ENCODE data around the gene SLC39A11. TPM values are rescaled to one million over a fixed set of nuclear protein-coding genes. Genes with fewer than 3 reads are reported as not detected.
"Not testable (repeated sequence)": the region's sequence is repeated elsewhere in the genome, so short reads cannot be mapped to it uniquely, and the experiment has no call there.

SLC39A11 gene
- total RNA-seq, 1 donor from 2014 or later: 5.5 TPM

- H3K9me3 Mint-ChIP-seq: no peaks in the 10 kb centered on the region
- no peaks in the 10 kb centered on the region for H3K36me3 ChIP-seq
- no peak overlapping the region for H3K4me3 Mint-ChIP-seq
- H3K36me3 Mint-ChIP-seq: no peaks in the 10 kb centered on the region
- peak; percentile 11 for DNase-seq (ENCODE audit: low spot score)
- H3K4me3 ChIP-seq: no peak overlapping the region
- peaks cover 7% of the 10 kb centered on the region for H3K4me1 ChIP-seq
- no peak overlapping the region for H3K27ac Mint-ChIP-seq
- H3K79me2 ChIP-seq (ENCODE audit: low read depth): no peaks in the 10 kb centered on the region
- no peaks in the 10 kb centered on the region for H3F3A ChIP-seq (ENCODE audit: low read depth)
- TF ChIP-seq EZH2phosphoT487 (IDR thresholded peaks at IDR 0.05): no peak
- no peak for TF ChIP-seq EZH2 (IDR thresholded peaks at IDR 0.05)
- no peak for TF ChIP-seq CTCF (IDR thresholded peaks at IDR 0.05)
- H3K4me1 Mint-ChIP-seq: peaks cover 18% of the 10 kb centered on the region
- H3K9me3 ChIP-seq (ENCODE audit: low read depth): no peaks in the 10 kb centered on the region
- H3K9ac ChIP-seq: no peak overlapping the region
- no peak overlapping the region for H3K27ac ChIP-seq
- no peak overlapping the region for H3K4me2 ChIP-seq
- H2AFZ ChIP-seq (replicated peaks): no peak overlapping the region
- peaks cover 5% of the 10 kb centered on the region for H3K27me3 Mint-ChIP-seq (ENCODE audit: insufficient read depth, low read depth)
- H4K20me1 ChIP-seq (ENCODE audit: low read depth): no peaks in the 10 kb centered on the region
- no peaks in the 10 kb centered on the region for H3K27me3 ChIP-seq
Measured at GRCh38 chr17:72775919-72776318, 316.6 kb downstream of the SLC39A11 start.

- H3K4me3 Mint-ChIP-seq: no peak overlapping the region
- DNase-seq (ENCODE audit: low spot score): no peak
- Histone ChIP-seq H3F3A (ENCODE audit: low read depth) (no peaks in the 10 kb centered on the region), H3K9me3 (ENCODE audit: low read depth) (no peaks in the 10 kb centered on the region), H3K36me3 (no peaks in the 10 kb centered on the region), H3K27ac (no peak overlapping the region), H4K20me1 (ENCODE audit: low read depth) (no peaks in the 10 kb centered on the region), H2AFZ (replicated peaks) (no peak overlapping the region), H3K4me1 (peaks cover 7% of the 10 kb centered on the region), H3K79me2 (ENCODE audit: low read depth) (no peaks in the 10 kb centered on the region), H3K4me2 (no peak overlapping the region), H3K9ac (no peak overlapping the region), H3K4me3 (no peak overlapping the region), H3K27me3 (no peaks in the 10 kb centered on the region)
- peaks cover 18% of the 10 kb centered on the region for H3K4me1 Mint-ChIP-seq
- H3K36me3 Mint-ChIP-seq: no peaks in the 10 kb centered on the region
- peaks cover 3% of the 10 kb centered on the region for H3K27me3 Mint-ChIP-seq (ENCODE audit: insufficient read depth, low read depth)
- H3K27ac Mint-ChIP-seq: no peak overlapping the region
- H3K9me3 Mint-ChIP-seq: peaks cover 2% of the 10 kb centered on the region
- TF ChIP-seq EZH2phosphoT487 (IDR thresholded peaks at IDR 0.05): no peak
- no peak for TF ChIP-seq EZH2 (IDR thresholded peaks at IDR 0.05)
- no peak for TF ChIP-seq CTCF (IDR thresholded peaks at IDR 0.05)
Measured at GRCh38 chr17:72775237-72775636, 317.3 kb downstream of the SLC39A11 start.

- no peaks in the 10 kb centered on the region for H3F3A ChIP-seq (ENCODE audit: low read depth)
- no peak overlapping the region for H3K9ac ChIP-seq
- no peak overlapping the region for H3K4me2 ChIP-seq
- H3K9me3 ChIP-seq (ENCODE audit: low read depth): no peaks in the 10 kb centered on the region
- Mint-ChIP-seq H3K9me3 (peaks cover 6% of the 10 kb centered on the region), H3K27ac (no peak overlapping the region), H3K36me3 (peaks cover 4% of the 10 kb centered on the region), H3K27me3 (ENCODE audit: insufficient read depth, low read depth) (peaks cover 5% of the 10 kb centered on the region), H3K4me3 (no peak overlapping the region), H3K4me1 (peaks cover 22% of the 10 kb centered on the region)
- peaks cover 7% of the 10 kb centered on the region for H3K4me1 ChIP-seq
- no peak overlapping the region for H2AFZ ChIP-seq (replicated peaks)
- H3K27me3 ChIP-seq: no peaks in the 10 kb centered on the region
- no peaks in the 10 kb centered on the region for H3K36me3 ChIP-seq
- H3K79me2 ChIP-seq (ENCODE audit: low read depth): no peaks in the 10 kb centered on the region
- no peak for DNase-seq (ENCODE audit: low spot score)
- H3K4me3 ChIP-seq: no peak overlapping the region
- no peaks in the 10 kb centered on the region for H4K20me1 ChIP-seq (ENCODE audit: low read depth)
- TF ChIP-seq EZH2 (IDR thresholded peaks at IDR 0.05) (no peak), EZH2phosphoT487 (IDR thresholded peaks at IDR 0.05) (no peak), CTCF (IDR thresholded peaks at IDR 0.05) (no peak)
- no peak overlapping the region for H3K27ac ChIP-seq
Measured at GRCh38 chr17:72774236-72774635, 318.3 kb downstream of the SLC39A11 start.

- not testable (repeated sequence) for H3K4me2 ChIP-seq; H2AFZ ChIP-seq (replicated peaks); H4K20me1 ChIP-seq (ENCODE audit: low read depth); H3K4me3 Mint-ChIP-seq; H3K4me3 ChIP-seq; H3K9me3 Mint-ChIP-seq; H3K27ac ChIP-seq; H3K36me3 Mint-ChIP-seq; H3K79me2 ChIP-seq (ENCODE audit: low read depth); H3K9me3 ChIP-seq (ENCODE audit: low read depth); DNase-seq (ENCODE audit: low spot score); H3K27ac Mint-ChIP-seq; H3K27me3 ChIP-seq; H3K27me3 Mint-ChIP-seq (ENCODE audit: insufficient read depth, low read depth); H3K9ac ChIP-seq; H3F3A ChIP-seq (ENCODE audit: low read depth); H3K36me3 ChIP-seq; H3K4me1 ChIP-seq
- peaks cover 22% of the 10 kb centered on the region for H3K4me1 Mint-ChIP-seq
Measured at GRCh38 chr17:72773225-72773624, 319.3 kb downstream of the SLC39A11 start.
